HCT116 (cell line): ENCODE measurements around the gene UQCC5. TPM values are rescaled to one million over a fixed set of nuclear protein-coding genes. Genes with fewer than 3 reads are reported as not detected.

Experiments
- ATAC-seq: fragments of 200-7000 bp; cut with Tn5 transposase; 2 replicates; pipeline ENCODE4 v1.9.1; 2020; ENCODE audit warnings: mild to moderate bottlenecking, moderate library complexity
- BruUV-seq: library from RNA; stranded (reverse); fragments of 400-500 nt; replicated peaks from 2 replicates; lab custom pipeline; 2021; lab: Mats Ljungman, UMichigan
- CTCF ChIA-PET: fragments of 300-600 bp; sonication (Branson Sonifier 250); formaldehyde crosslinking; loops from one replicate; lab custom pipeline; 2021; ENCODE audit warnings: antibody characterized with exemption; lab: Charles Lee
- POLR2A ChIA-PET: fragments of 300-600, 350-600 bp; sonication (Branson Sonifier 250); formaldehyde crosslinking; loops from one replicate; lab custom pipeline; 2021; ENCODE audit warnings: antibody characterized with exemption; lab: Charles Lee
- RAD21 ChIA-PET, 2 experiments: fragments of 300-600 bp; sonication (Branson Sonifier 250); formaldehyde crosslinking; loops; one replicate each; lab custom pipeline; 2023; ENCODE audit warnings: low total read pairs in 2 of 2; ENCODE audit not compliant: uncharacterized antibody in 2 of 2, unreplicated experiment in 2 of 2, low non-redundant PET in 1 of 2; lab: Charles Lee
- DNase-seq: peaks from one replicate; pipeline ENCODE4 v3.0.0-alpha.2; 2010; ENCODE audit warnings: low read depth, low spot score
- H2AFZ ChIP-seq: fragments of 200-600 bp; shearing (Covaris generic), sonication (generic); 2 replicates; pipeline ENCODE4 v1.6.1; 2017; ENCODE audit warnings: low read depth, mixed run types, mixed read lengths, antibody characterized with exemption, low read length; ENCODE audit not compliant: poor library complexity, severe bottlenecking
- H3K27ac ChIP-seq: 2 replicates; pipeline ENCODE4 v1.5.1; 2012; ENCODE audit warnings: low read depth, low read length
- H3K27me3 ChIP-seq: fragments of 200-600 bp; sonication (generic); 2 replicates; pipeline ENCODE4 v1.6.1; 2016; ENCODE audit warnings: mixed run types, low read length, mixed read lengths; ENCODE audit not compliant: insufficient read depth
- H3K36me3 ChIP-seq, 2 experiments: fragments of 200-500 bp in 1 of 2; fragments of 200-600 bp in 1 of 2; sonication (Bioruptor generic) in 1 of 2; sonication (generic) in 1 of 2; 2 replicates each; pipeline versions ENCODE4 v1.5.1 to v1.6.1; 2014 to 2016; ENCODE audit warnings: low read length in 2 of 2, inconsistent platforms in 1 of 2, mixed read lengths in 1 of 2, mixed run types in 1 of 2; ENCODE audit not compliant: insufficient read depth in 2 of 2, control insufficient read depth in 1 of 2
- H3K4me1 ChIP-seq, 2 experiments: fragments of 200-600 bp in 1 of 2; sonication (generic) in 1 of 2; 2 replicates each; pipeline versions ENCODE4 v1.5.1 to v1.6.1; 2012 to 2017; ENCODE audit warnings: low read length in 2 of 2, inconsistent platforms in 1 of 2, mild to moderate bottlenecking in 1 of 2, mixed read lengths in 1 of 2, mixed run types in 1 of 2, moderate library complexity in 1 of 2; ENCODE audit not compliant: insufficient read depth in 2 of 2, control insufficient read depth in 1 of 2
- H3K4me2 ChIP-seq: fragments of 200-600 bp; sonication (generic); 2 replicates; pipeline ENCODE4 v1.6.1; 2017; ENCODE audit warnings: mixed run types, low read length, mixed read lengths
- H3K4me3 ChIP-seq, 2 experiments: fragments of 200-600 bp in 1 of 2; sonication (generic) in 1 of 2; replicated peaks in 1 of 2; 2 replicates each; pipeline ENCODE4 v1.5.1; 2011 to 2016; ENCODE audit warnings: low read length in 2 of 2, control low read depth in 1 of 2, low read depth in 1 of 2, mild to moderate bottlenecking in 1 of 2, mixed read lengths in 1 of 2, mixed run types in 1 of 2
- H3K79me2 ChIP-seq: fragments of 200-600 bp; sonication (generic); 2 replicates; pipeline ENCODE4 v1.6.1; 2017; ENCODE audit warnings: mild to moderate bottlenecking, mixed run types, low read length, moderate library complexity, mixed read lengths; ENCODE audit not compliant: insufficient read depth
- H3K9ac ChIP-seq: fragments of 200-600 bp; sonication (generic); 2 replicates; pipeline ENCODE4 v1.6.1; 2016; ENCODE audit warnings: low read length, mixed read lengths
- H3K9me2 ChIP-seq: fragments of 200-600 bp; sonication (generic), shearing (Covaris generic); 2 replicates; pipeline ENCODE4 v1.6.1; 2017; ENCODE audit warnings: mixed run types, mild to moderate bottlenecking, moderate library complexity; ENCODE audit not compliant: insufficient read depth
- H3K9me3 ChIP-seq, 2 experiments: fragments of 200-500 bp in 1 of 2; fragments of 200-600 bp in 1 of 2; sonication (Bioruptor generic) in 1 of 2; sonication (generic) in 1 of 2; 2 replicates each; pipeline ENCODE4 v1.6.1; 2014 to 2017; ENCODE audit warnings: low read length in 2 of 2, mixed read lengths in 2 of 2, inconsistent platforms in 1 of 2, low read depth in 1 of 2, mild to moderate bottlenecking in 1 of 2, mixed run types in 1 of 2, moderate library complexity in 1 of 2; ENCODE audit not compliant: control insufficient read depth in 1 of 2, insufficient read depth in 1 of 2
- H4K20me1 ChIP-seq: fragments of 200-600 bp; sonication (generic), shearing (Covaris generic); 2 replicates; pipeline ENCODE4 v1.6.1; 2017; ENCODE audit warnings: mixed run types, mild to moderate bottlenecking, moderate library complexity; ENCODE audit not compliant: insufficient read depth
- ATF3 ChIP-seq: IDR thresholded peaks from 2 replicates; pipeline ENCODE4 v1.6.1; 2012
- CBX3 ChIP-seq: IDR thresholded peaks from 2 replicates; pipeline ENCODE4 v1.6.1; 2012; ENCODE audit warnings: low read depth
- CEBPB ChIP-seq: IDR thresholded peaks from 2 replicates; pipeline ENCODE4 v1.6.1; 2012; ENCODE audit warnings: low read depth
- EGR1 ChIP-seq: IDR thresholded peaks from 2 replicates; pipeline ENCODE4 v1.6.1; 2012; ENCODE audit warnings: low read depth
- ELF1 ChIP-seq: IDR thresholded peaks from 2 replicates; pipeline ENCODE4 v1.6.1; 2012; ENCODE audit warnings: low read depth, borderline replicate concordance
- EZH2 ChIP-seq: fragments of 200-600 bp; sonication (generic); IDR thresholded peaks from 2 replicates; pipeline ENCODE4 v1.6.1; 2017; ENCODE audit warnings: antibody characterized with exemption, mixed run types
- FOSL1 ChIP-seq: IDR thresholded peaks from 2 replicates; pipeline ENCODE4 v1.6.1; 2012; ENCODE audit warnings: low read depth
- JUND ChIP-seq: IDR thresholded peaks from 2 replicates; pipeline ENCODE4 v1.6.1; 2012
- POLR2A ChIP-seq: IDR thresholded peaks from 2 replicates; pipeline ENCODE4 v1.7.0; 2011; ENCODE audit warnings: borderline replicate concordance; ENCODE audit not compliant: insufficient read depth, insufficient read length; ENCODE audit errors: extremely low read depth
- RAD21 ChIP-seq: IDR thresholded peaks from 2 replicates; pipeline ENCODE4 v1.6.1; 2012; ENCODE audit warnings: low read depth, mild to moderate bottlenecking
- REST ChIP-seq: IDR thresholded peaks from 2 replicates; pipeline ENCODE4 v1.6.1; 2012; ENCODE audit warnings: low read depth
- SIN3A ChIP-seq: IDR thresholded peaks from 2 replicates; pipeline ENCODE4 v1.6.1; 2012; ENCODE audit warnings: low read depth
- YY1 ChIP-seq: IDR thresholded peaks from 2 replicates; pipeline ENCODE4 v1.6.1; 2011; ENCODE audit warnings: low read length, low read depth, moderate library complexity, mild to moderate bottlenecking; ENCODE audit not compliant: insufficient replicate concordance; ENCODE audit errors: extremely low read depth
- ZFX ChIP-seq: fragments of 450-650 bp; IDR thresholded peaks from 2 replicates; pipeline ENCODE4 v1.6.1; 2017
- intact Hi-C: fragments of 100-400 bp; cut with micrococcal nuclease; formaldehyde crosslinking; loops from 2 replicates; pipeline ENCODE4 v1.10.0; 2022
- total RNA-seq: library from RNA; stranded (reverse); gene quantifications from one replicate; pipeline ENCODE4 v1.2.1, GENCODE V29; 2021; ENCODE audit not compliant: unreplicated experiment
- TF ChIP-seq, protein P1 (sequence below): IDR thresholded peaks from 2 replicates; pipeline ENCODE4 v1.6.1; 2012
- TF ChIP-seq, protein P2 (sequence below): IDR thresholded peaks from 2 replicates; pipeline ENCODE4 v1.6.1; 2011; ENCODE audit warnings: mild to moderate bottlenecking, low read length, moderate library complexity; ENCODE audit not compliant: insufficient replicate concordance; ENCODE audit errors: extremely low read depth
- TF ChIP-seq, protein P3 (sequence below), 3 experiments: fragments of 200-600 bp in 1 of 3; sonication (generic) in 1 of 3; IDR thresholded peaks in 2 of 3; conservative IDR thresholded peaks in 1 of 3; 2 replicates each; pipeline ENCODE4 v1.5.1; 2012 to 2017; ENCODE audit warnings: low read depth in 2 of 3, low read length in 2 of 3, antibody characterized with exemption in 1 of 3, borderline replicate concordance in 1 of 3, control low read depth in 1 of 3, mild to moderate bottlenecking in 1 of 3, mixed read lengths in 1 of 3, mixed run types in 1 of 3, moderate library complexity in 1 of 3; ENCODE audit not compliant: insufficient read depth in 1 of 3

The UQCC5 gene
- total RNA-seq, 1 experiment from 2014 or later: 14.1 TPM

GRCh38 chr3:52561028-52561747 is 24.8 kb downstream of the UQCC5 start:
- Histone ChIP-seq H3K4me1 (no peaks in the 10 kb centered on the region), H3K9me2 (no peaks in the 10 kb centered on the region), H3K4me3 (no peak overlapping the region), H3K27ac (no peak overlapping the region), H3K27me3 (no peaks in the 10 kb centered on the region), H4K20me1 (no peaks in the 10 kb centered on the region; the same call in 1 of the 2 replicates), H2AFZ (no peak overlapping the region), H3K36me3 (peaks cover 18 to 23% of the 10 kb centered on the region in 2 experiments), H3K9ac (no peak overlapping the region), H3K9me3 (no peaks in the 10 kb centered on the region), H3K79me2 (no peaks in the 10 kb centered on the region), H3K4me2 (no peak overlapping the region)
- ChIA-PET CTCF (interaction anchor here (0.9 kb wide), 1 partner anchor 11 kb away, joined by 3 read pairs; no protein-coding TSS in a partner anchor), RAD21 (no interaction called here), POLR2A (interaction anchor here (1.3 kb wide), 1 partner anchor 25 kb away, joined by 3 read pairs; the partner anchor contains the start of gene UQCC5)
- intact Hi-C loops: no loop called here
- BruUV-seq: no TSS peak
- TF ChIP-seq FOSL1 (no peak), POLR2A (no peak), REST (no peak), EZH2 (no peak), CEBPB (no peak), JUND (no peak), ZFX (no peak), ATF3 (no peak), YY1 (no peak), RAD21 (no peak), EGR1 (no peak), SIN3A (no peak), CBX3 (no peak), ELF1 (no peak)
- TF ChIP-seq, protein P1, sequence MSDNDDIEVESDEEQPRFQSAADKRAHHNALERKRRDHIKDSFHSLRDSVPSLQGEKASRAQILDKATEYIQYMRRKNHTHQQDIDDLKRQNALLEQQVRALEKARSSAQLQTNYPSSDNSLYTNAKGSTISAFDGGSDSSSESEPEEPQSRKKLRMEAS: no peak
- TF ChIP-seq, protein P2, sequence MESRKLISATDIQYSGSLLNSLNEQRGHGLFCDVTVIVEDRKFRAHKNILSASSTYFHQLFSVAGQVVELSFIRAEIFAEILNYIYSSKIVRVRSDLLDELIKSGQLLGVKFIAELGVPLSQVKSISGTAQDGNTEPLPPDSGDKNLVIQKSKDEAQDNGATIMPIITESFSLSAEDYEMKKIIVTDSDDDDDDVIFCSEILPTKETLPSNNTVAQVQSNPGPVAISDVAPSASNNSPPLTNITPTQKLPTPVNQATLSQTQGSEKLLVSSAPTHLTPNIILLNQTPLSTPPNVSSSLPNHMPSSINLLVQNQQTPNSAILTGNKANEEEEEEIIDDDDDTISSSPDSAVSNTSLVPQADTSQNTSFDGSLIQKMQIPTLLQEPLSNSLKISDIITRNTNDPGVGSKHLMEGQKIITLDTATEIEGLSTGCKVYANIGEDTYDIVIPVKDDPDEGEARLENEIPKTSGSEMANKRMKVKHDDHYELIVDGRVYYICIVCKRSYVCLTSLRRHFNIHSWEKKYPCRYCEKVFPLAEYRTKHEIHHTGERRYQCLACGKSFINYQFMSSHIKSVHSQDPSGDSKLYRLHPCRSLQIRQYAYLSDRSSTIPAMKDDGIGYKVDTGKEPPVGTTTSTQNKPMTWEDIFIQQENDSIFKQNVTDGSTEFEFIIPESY: no peak
- TF ChIP-seq, protein P3, sequence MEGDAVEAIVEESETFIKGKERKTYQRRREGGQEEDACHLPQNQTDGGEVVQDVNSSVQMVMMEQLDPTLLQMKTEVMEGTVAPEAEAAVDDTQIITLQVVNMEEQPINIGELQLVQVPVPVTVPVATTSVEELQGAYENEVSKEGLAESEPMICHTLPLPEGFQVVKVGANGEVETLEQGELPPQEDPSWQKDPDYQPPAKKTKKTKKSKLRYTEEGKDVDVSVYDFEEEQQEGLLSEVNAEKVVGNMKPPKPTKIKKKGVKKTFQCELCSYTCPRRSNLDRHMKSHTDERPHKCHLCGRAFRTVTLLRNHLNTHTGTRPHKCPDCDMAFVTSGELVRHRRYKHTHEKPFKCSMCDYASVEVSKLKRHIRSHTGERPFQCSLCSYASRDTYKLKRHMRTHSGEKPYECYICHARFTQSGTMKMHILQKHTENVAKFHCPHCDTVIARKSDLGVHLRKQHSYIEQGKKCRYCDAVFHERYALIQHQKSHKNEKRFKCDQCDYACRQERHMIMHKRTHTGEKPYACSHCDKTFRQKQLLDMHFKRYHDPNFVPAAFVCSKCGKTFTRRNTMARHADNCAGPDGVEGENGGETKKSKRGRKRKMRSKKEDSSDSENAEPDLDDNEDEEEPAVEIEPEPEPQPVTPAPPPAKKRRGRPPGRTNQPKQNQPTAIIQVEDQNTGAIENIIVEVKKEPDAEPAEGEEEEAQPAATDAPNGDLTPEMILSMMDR (IDR thresholded peaks at IDR 0.05 in 2 of 3, conservative IDR thresholded peaks at IDR 0.05 in 1 of 3; ENCODE audit: borderline replicate concordance in 1 of 3, insufficient read depth in 1 of 3, low read depth in 2 of 3, low read length in 2 of 3): no peak
- DNase-seq: no peak
- no peak for ATAC-seq
